ENCODE results near the gene PSPC1. TPM values are rescaled to one million over a fixed set of nuclear protein-coding genes. Genes with fewer than 3 reads are reported as not detected.

The PSPC1 gene
- total RNA-seq, 4 donors from 2014 or later: 61.0 to 108 (median 82.0) TPM

- Histone ChIP-seq H3K4me3 (no peak overlapping the region), H3K4me1 (peaks cover 0 to 9% (median 0%) of the 10 kb centered on the region in 4 donors), H3K36me3 (peaks cover 0 to 19% (median 0%) of the 10 kb centered on the region in 3 donors), H3K9me3 (no peaks in the 10 kb centered on the region), H3K27ac (no peak overlapping the region), H3K27me3 (no peaks in the 10 kb centered on the region)
- no peak for DNase-seq (ENCODE audit: low spot score in 2 of 2)
- TF ChIP-seq, protein P1, sequence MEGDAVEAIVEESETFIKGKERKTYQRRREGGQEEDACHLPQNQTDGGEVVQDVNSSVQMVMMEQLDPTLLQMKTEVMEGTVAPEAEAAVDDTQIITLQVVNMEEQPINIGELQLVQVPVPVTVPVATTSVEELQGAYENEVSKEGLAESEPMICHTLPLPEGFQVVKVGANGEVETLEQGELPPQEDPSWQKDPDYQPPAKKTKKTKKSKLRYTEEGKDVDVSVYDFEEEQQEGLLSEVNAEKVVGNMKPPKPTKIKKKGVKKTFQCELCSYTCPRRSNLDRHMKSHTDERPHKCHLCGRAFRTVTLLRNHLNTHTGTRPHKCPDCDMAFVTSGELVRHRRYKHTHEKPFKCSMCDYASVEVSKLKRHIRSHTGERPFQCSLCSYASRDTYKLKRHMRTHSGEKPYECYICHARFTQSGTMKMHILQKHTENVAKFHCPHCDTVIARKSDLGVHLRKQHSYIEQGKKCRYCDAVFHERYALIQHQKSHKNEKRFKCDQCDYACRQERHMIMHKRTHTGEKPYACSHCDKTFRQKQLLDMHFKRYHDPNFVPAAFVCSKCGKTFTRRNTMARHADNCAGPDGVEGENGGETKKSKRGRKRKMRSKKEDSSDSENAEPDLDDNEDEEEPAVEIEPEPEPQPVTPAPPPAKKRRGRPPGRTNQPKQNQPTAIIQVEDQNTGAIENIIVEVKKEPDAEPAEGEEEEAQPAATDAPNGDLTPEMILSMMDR (IDR thresholded peaks at IDR 0.05): no peak
- TF ChIP-seq POLR2A (IDR thresholded peaks at IDR 0.05) (no peak), EP300 (IDR thresholded peaks at IDR 0.05) (no peak)
- WGBS, 2 donors: 66 to 71% methylated on average over 7 of the region's 7 CpGs
Observed at GRCh38 chr13:19680751-19681150, 102.0 kb downstream of the PSPC1 start.

DNA sequence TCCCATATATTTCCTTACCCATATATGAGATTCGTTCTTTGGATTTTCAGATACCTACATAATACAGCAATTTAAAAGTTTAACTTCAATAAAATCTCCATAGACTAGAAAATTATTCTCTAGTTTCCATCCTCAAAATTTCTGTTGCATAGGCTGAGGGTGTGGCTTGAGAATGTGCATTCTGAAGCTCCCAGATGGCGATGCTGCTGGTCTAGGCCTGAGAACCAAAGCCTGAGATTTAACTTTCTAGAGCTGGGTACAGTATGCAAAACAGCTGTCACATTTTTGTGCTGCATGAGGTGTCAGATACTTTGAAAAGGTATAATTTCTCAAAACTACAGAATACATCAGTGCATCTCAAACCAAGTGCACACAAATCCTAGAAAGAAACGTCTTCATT, 106.6 kb downstream of the PSPC1 start:
- Histone ChIP-seq H3K4me3 (no peak overlapping the region), H3K36me3 (peaks cover 5 to 63% (median 6%) of the 10 kb centered on the region in 3 donors), H3K27ac (no peak overlapping the region), H3K27me3 (no peaks in the 10 kb centered on the region), H3K4me1 (peaks cover 0 to 8% (median 0%) of the 10 kb centered on the region in 4 donors), H3K9me3 (no peaks in the 10 kb centered on the region)
- TF ChIP-seq POLR2A (IDR thresholded peaks at IDR 0.05): no peak
- no peak for TF ChIP-seq EP300 (IDR thresholded peaks at IDR 0.05)
- TF ChIP-seq, protein P1 (IDR thresholded peaks at IDR 0.05): no peak
- no peak for DNase-seq (ENCODE audit: low spot score in 2 of 2)
- WGBS, 2 donors: 82 to 90% methylated on average over 3 of the region's 3 CpGs

- Histone ChIP-seq H3K4me1 (peaks cover 0 to 8% (median 0%) of the 10 kb centered on the region in 4 donors), H3K4me3 (no peak overlapping the region), H3K27ac (no peak overlapping the region), H3K9me3 (no peaks in the 10 kb centered on the region), H3K36me3 (peaks cover 5 to 76% (median 10%) of the 10 kb centered on the region in 3 donors), H3K27me3 (no peaks in the 10 kb centered on the region)
- no peak for TF ChIP-seq EP300 (IDR thresholded peaks at IDR 0.05)
- TF ChIP-seq POLR2A (IDR thresholded peaks at IDR 0.05): no peak
- TF ChIP-seq, protein P1 (IDR thresholded peaks at IDR 0.05): no peak
- WGBS, 2 donors: 92 to 94% methylated on average over 10 of the region's 10 CpGs
- DNase-seq (ENCODE audit: low spot score in 2 of 2): no peak
Observed at GRCh38 chr13:19674898-19675297, 107.8 kb downstream of the PSPC1 start.

- Histone ChIP-seq H3K27me3 (no peaks in the 10 kb centered on the region), H3K9me3 (no peaks in the 10 kb centered on the region), H3K4me3 (no peak overlapping the region), H3K36me3 (peaks cover 8 to 84% (median 22%) of the 10 kb centered on the region in 3 donors), H3K27ac (no peak overlapping the region), H3K4me1 (peaks cover 0 to 8% (median 0%) of the 10 kb centered on the region in 4 donors)
- no peak for DNase-seq (ENCODE audit: low spot score in 2 of 2)
- 82 to 83% methylated on average over 11 of the region's 11 CpGs for WGBS, 2 donors
- no peak for TF ChIP-seq EP300 (IDR thresholded peaks at IDR 0.05)
- no peak for TF ChIP-seq POLR2A (IDR thresholded peaks at IDR 0.05)
- TF ChIP-seq, protein P1 (IDR thresholded peaks at IDR 0.05): no peak
Observed at GRCh38 chr13:19673473-19674430, 109.0 kb downstream of the PSPC1 start.

- Histone ChIP-seq H3K36me3 (peaks cover 8 to 92% (median 25%) of the 10 kb centered on the region in 3 donors), H3K4me3 (no peak overlapping the region), H3K9me3 (no peaks in the 10 kb centered on the region), H3K27ac (peak overlapping the region in 1 of 4 donors; percentile 17), H3K4me1 (peaks cover 0 to 8% (median 0%) of the 10 kb centered on the region in 4 donors), H3K27me3 (no peaks in the 10 kb centered on the region)
- WGBS, 2 donors: 55 to 58% methylated on average over 5 of the region's 5 CpGs
- TF ChIP-seq, protein P1 (IDR thresholded peaks at IDR 0.05): no peak
- DNase-seq (ENCODE audit: low spot score in 2 of 2): no peak
Observed at GRCh38 chr13:19672990-19673389, 109.8 kb downstream of the PSPC1 start.

Measured in tibial nerve (tissue), 4 donors.